GM19099 (cell line): ENCODE results near the gene DIP2A.

Experiments used
- POLR2A ChIP-seq: IDR thresholded peaks from 3 replicates; pipeline ENCODE4 v1.6.1; 2011; ENCODE audit warnings: low read depth; ENCODE audit not compliant: insufficient read length; ENCODE audit errors: extremely low read depth

The DIP2A gene

DNA sequence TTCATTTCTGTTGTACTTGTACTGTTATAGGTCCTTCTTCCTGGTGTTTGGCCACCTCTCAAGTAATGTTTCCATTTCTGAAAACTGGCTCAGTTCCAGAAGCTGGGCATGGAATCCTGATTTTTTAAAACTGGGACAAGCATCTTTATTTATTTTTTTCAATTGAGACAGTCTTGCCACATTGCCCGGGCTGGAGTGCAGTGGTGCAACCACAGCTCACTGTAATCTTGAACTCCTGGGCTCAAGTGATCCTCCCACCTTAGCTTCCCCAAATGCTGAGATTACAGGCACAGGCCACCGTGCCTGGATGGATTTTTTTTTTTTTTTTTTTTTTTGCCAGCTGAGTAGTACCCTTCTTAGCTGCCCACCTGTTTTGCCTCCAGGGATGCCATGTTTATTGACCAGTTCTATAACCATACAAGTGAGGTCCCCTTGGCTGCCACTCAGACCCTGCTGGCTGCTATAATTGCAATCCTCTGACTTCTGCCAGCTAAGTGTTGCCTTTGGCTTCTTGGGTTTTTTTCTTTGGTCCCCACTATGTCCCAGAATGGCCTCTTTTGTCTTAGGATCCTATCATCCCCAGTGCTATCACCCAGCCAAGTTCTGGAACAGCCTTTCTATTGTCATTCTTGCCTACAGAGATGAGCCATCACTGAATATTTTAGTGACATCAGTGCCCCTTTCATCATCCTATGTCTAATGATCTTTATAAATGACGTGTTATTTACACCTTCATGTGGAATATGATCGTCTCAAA, 3.9 kb upstream of the DIP2A start:
- TF ChIP-seq POLR2A = no peak

DNA sequence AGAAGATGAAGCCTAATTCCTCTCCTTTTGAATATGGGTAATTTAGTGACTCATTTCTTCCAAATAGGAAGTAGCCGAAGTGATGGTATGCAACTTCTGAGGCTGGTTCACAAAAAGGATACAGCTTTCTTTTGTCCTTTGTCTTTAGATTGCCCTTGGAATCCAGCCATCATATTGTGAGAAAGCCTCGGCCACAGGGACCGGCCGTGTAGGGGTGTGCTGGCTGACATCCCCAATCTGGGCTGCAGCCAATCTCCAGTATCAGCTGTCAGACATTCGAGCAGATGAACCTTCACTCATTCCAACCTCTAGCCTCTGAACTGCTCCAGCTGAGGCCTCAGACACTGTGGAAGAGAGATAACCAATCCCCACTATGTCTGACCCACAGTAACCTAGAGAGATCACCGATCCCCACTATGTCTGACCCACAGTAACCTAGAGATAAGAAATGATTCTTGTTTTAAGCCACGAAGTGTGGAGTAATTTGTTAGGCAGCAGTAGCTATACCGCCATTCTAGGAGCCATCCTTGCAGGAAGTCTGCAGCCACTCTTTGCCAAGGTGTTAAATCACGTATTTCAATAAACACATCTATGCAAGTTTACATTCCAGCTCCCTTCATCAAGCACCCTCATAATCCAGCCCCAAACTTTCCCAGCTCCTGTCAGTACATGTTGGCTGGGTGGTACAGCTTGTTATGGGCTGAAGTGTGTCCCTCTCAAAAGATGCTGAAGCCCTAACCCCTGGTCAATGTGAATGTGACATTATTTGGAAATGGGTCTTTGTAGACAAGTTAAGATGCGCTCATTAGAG, 2.9 kb upstream of the DIP2A start:
- TF ChIP-seq POLR2A = no peak

DNA sequence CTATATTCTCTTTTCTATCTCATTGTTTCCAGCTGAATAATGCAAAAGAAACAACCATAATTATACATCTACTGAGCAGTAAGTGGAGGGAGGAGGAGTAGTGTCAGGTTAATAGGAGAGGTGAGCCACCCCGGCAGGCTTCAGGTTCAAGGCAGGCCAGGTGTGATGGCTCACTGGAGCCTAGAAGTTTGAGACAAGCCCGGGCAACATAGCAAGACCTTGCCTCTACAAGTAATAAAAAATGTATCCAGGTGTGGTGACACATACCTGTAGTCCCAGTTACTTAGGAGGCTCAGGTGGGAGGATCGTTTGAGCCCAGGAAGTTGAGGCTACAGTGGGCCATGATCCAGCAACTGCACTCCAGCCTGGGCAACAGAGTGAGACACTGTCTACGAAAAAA, 1.9 kb upstream of the DIP2A start:
- no peak for TF ChIP-seq POLR2A

DNA sequence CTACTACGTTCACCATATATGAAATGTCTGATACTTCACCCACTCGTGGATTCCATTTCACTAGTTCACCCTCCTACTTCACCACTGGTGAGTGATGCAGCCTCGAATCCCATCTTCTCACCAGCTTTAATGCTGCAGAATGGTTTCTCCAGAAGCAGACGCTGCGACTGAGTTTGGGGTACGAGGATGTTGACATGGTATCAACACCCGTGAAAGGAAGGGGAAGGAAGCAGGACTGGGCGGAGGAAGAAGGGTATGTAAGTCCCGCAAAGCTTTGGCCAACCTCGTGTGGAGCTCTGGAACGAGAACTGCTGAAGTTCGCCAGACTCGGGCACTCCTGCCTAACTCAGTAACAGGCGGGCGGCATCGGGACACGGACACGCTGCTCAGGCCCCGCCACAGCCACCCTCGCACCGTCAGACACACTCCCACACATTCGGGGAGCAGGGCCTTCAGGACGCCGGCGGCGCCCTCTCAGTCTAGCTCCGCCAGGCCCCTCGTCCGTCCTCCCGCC, 833 bp upstream of the DIP2A start:
- no peak for TF ChIP-seq POLR2A

DNA sequence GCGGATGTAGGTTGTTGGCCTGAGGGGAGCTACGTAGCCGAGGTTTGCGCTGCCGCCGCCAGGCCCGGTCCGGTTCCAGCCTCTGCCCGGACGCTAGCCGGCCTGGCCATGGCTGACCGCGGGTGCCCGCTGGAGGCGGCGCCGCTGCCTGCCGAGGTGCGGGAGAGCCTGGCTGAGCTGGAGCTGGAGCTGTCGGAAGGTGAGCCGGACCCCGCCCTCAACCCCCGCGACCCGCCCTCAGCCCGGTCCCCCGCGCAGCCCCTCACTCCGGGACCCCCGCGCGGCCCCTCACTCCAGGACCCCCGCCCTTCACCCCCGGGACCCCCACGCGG, 299 bp downstream of the DIP2A start:
- no peak for TF ChIP-seq POLR2A

GRCh38 chr21:46459356-46460112, 843 bp downstream of the DIP2A start:
- no peak for TF ChIP-seq POLR2A

DNA sequence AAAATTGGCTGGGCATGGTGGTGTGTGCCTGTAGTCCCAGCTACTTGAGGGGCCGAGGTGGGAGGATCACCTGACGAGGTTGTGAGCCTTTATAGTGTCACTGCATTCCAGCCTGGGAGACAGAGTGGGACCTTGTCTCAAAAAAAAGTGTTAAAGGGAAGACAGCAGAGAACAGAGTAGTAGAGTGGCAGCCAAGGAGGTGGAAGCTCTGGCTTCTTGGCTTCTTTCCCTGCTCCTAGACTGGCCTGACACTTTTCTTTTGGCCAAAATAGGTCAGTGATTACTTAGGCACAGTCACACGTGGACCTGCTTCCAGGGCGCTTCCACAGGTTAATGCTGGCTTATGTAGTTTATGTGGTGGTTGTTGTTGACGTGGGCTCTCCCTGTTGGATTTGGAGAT, 3.2 kb downstream of the DIP2A start:
- no peak for TF ChIP-seq POLR2A

DNA sequence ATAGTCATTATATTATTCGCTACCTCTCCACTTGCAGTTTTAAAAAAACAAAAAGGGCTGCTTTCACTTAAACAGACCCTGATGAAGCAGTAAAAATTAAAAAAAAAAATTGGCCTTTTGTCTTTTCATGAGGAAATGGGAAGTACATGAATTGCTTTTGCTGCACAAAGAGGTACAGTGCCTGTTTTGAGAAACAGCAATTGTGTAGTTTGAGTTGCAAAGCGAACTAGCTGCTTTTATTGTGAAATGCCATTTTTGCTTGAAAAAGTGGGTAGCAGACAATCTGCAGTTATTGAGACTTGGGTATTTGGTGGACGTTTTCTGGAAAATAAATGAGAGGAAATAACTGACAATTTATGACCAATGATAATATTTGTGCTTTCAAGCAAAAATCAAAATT, 7.0 kb downstream of the DIP2A start:
- TF ChIP-seq POLR2A = no peak

- no peak for TF ChIP-seq POLR2A
Observed at GRCh38 chr21:46468108-46468774, 9.6 kb downstream of the DIP2A start.

DNA sequence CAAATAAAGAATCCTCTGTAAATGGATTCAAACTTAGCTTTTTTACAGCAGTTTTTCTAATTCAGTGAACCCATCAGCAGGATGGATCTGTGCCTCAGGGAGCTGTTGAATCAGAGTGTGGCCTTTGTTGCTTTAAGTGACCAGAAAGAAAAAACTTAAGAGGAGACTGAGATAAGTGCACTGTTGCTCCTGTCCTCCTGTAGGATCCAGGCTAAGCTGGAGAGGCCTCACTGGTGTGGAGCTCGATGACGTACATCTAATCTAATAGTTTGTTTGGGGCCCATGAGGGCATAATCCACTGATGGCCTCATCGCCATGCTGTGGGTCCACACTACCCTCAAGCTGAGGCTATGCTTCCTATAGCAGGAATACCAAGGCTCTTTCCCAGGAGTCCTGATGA, 10.6 kb downstream of the DIP2A start:
- TF ChIP-seq POLR2A = no peak

DNA sequence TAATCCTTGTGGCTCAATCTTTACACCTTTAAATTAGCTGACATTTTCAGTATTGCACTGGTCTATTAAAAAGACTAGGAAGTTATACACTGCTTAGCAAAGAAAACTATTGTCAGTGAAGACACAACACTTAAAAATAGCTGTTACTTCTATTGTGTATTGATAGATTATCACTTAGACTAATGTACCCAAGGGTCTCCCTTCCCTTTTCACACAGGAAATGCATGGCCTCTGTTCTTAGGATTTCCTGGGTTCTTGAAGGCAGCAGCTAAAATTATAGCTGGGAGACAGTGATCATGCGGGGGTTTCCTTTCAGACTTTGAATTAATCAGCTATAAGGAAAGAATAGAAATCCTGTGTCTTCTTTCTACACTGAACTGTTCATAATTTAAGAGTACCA, 12.8 kb downstream of the DIP2A start:
- TF ChIP-seq POLR2A = no peak

GRCh38 chr21:46472246-46472645, 13.6 kb downstream of the DIP2A start:
- no peak for TF ChIP-seq POLR2A

- TF ChIP-seq POLR2A = no peak
Observed at GRCh38 chr21:46474382-46474781, 15.7 kb downstream of the DIP2A start.

- TF ChIP-seq POLR2A = no peak
Observed at GRCh38 chr21:46475296-46475695, 16.6 kb downstream of the DIP2A start.

- TF ChIP-seq POLR2A = no peak
Observed at GRCh38 chr21:46477765-46478164, 19.1 kb downstream of the DIP2A start.

DNA sequence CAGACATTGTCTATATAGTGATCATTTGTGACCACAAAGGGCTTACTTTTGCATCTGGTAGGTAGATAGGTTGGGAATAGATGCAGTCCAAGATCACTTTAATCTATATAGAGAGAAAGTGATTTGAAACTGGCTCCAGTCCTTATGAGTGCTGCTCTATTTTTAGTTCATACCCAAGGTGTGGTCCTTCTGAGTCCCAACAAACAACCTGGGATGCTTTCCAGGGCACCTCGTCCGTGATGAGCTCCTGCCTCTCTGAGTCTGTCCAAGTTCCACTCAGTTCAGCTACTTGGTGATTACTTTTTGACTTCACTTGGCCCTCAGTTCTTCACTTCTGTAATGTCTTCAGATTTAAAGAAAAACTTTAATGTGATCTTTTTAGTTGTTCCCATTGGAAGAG, 20.2 kb downstream of the DIP2A start:
- TF ChIP-seq POLR2A = no peak

DNA sequence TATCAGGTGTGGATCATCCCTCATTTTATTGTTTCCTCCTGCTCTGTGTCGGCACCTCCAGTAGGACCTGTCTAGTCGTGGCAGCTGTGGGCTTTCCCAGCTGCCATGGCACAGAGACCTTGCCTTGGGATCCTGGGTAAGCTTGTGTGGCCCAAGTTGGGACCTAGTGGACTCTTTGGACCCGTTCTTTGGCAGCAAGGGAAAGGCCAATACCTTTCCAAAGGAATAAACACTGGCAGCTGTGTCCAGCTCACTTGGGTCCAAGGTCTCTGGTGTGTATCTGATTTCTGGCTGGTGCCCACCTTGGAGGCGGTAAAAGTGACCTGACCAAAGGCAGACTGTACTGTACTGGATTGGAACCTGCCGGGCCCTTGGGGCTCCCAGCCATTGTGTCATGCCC, 21.8 kb downstream of the DIP2A start:
- TF ChIP-seq POLR2A = no peak
